GM12864 (cell line): ENCODE results near the gene SLC37A1.

Experiments used
- DNase-seq: peaks from one replicate; pipeline ENCODE4 v3.0.0-alpha.2; 2011; ENCODE audit warnings: low read depth
- H3K4me3 ChIP-seq: 2 replicates; pipeline ENCODE4 v1.5.1; 2011; ENCODE audit warnings: mild to moderate bottlenecking, low read depth, low read length, control low read depth
- CTCF ChIP-seq: IDR thresholded peaks from 2 replicates; pipeline ENCODE4 v1.5.1; 2011; ENCODE audit warnings: low read depth, mild to moderate bottlenecking, moderate library complexity, low read length, control low read depth, inconsistent platforms; ENCODE audit errors: missing control alignments

The SLC37A1 gene

GRCh38 chr21:42590431-42591131 is 76.9 kb downstream of the SLC37A1 start:
- no peak overlapping the region for H3K4me3 ChIP-seq
- DNase-seq, result no peak
- no peak for TF ChIP-seq CTCF

- no peak for DNase-seq
- H3K4me3 ChIP-seq, result no peak overlapping the region
- TF ChIP-seq CTCF, result no peak
These were observed 77.7 kb downstream of the SLC37A1 start for GRCh38 chr21:42591170-42591869.

DNA sequence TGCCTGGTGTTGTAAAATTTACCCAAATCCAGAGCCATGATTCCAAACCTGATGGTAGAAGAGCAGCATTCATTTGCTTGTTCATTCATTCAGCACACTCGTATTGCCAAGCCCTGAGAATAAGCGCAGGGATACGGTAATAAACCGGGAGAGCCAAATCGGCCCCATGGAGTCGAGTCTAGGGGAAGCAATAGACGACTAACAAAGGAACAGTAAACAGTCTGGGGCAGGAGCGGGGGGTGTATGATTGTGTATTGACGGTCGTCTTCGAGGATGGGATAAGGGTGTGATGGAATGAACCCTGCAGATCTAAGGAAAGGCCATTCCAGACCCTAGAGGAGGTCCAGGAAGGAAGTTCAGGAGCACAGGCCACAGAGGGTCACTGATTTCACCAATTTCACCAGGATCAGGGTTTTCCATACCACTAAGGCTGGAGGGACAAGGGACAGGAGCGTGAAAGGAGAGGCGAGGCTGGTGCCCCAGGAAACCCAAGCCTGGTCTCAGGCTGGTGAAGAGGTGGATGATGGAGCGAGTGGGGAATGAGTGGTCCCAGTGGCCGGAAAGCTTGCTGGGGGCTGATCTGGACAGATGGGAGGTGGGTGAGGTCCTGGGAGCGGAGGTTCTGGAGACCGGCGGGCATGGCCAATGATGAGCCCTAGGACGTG is 78.6 kb downstream of the SLC37A1 start:
- DNase-seq, result no peak
- no peak overlapping the region for H3K4me3 ChIP-seq
- TF ChIP-seq CTCF, result no peak

DNA sequence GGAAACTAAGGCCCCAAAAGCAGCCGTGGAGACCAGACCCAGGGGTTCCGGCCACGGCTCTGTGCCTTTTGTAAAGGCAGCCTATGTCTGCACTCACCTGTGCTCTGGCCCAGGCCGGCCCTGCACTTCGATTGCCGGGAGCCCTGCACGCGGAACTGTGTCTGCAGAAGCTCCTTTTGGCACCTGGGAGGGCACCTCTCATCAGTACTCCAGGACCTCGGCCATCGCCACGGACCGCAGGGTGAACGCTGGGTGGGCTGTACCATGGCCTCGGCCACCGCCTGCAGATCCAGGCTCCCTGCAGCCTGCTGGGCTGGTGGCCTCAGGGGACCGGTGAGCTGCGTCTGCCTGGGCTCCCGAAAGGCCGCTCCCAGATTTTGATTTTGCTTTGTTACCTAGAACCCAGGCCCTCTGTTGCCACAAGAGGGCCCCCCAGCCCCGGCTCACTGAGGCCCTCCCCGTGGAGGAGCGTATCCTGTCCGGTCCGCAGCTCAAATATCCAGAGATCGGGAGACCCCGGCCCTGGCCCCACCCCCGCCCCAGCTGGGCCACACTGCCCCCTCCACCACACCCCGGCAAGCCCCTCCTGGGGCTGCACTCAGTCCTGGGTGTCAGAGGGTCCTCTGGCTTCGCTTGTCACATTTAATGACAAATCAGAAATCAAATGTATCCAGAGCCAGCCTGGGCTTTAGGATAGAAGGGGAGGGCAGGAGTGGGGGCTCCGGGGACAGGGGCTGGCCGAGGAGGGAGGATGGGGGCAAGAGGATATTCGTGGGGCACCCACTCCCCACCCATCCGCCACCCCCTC is 79.6 kb downstream of the SLC37A1 start:
- peak overlapping the region; percentile 19; the same call in 1 of the 2 replicates for H3K4me3 ChIP-seq
- TF ChIP-seq CTCF, result peak; percentile 78
- no peak for DNase-seq

- no peak for DNase-seq
- no peak for TF ChIP-seq CTCF
- no peak overlapping the region for H3K4me3 ChIP-seq
These were observed 81.1 kb downstream of the SLC37A1 start for GRCh38 chr21:42594616-42595282.
